Osteoblast (primary cell): ENCODE results near the gene MTF2. TPM values are rescaled to one million over a fixed set of nuclear protein-coding genes. Genes with fewer than 3 reads are reported as not detected.

Source experiments
- DNase-seq: peaks from one replicate; pipeline ENCODE4 v3.0.0; 2011; ENCODE audit warnings: low spot score, mixed read lengths; ENCODE audit not compliant: insufficient read length; ENCODE audit errors: missing footprints
- H2AFZ ChIP-seq: 2 replicates; pipeline ENCODE4 v1.6.0; 2011; ENCODE audit warnings: mild to moderate bottlenecking, low read length
- H3K27ac ChIP-seq: 2 replicates; pipeline ENCODE4 v1.5.1; 2011; ENCODE audit warnings: mild to moderate bottlenecking, low read depth, low read length, moderate library complexity
- H3K27me3 ChIP-seq: 2 replicates; pipeline ENCODE4 v1.6.0; 2012; ENCODE audit warnings: mild to moderate bottlenecking, control low read depth, inconsistent platforms, low read length, moderate library complexity; ENCODE audit not compliant: insufficient read depth
- H3K36me3 ChIP-seq: 2 replicates; pipeline ENCODE4 v1.5.1; 2011; ENCODE audit warnings: mild to moderate bottlenecking, low read length, control low read depth, moderate library complexity; ENCODE audit not compliant: insufficient read depth
- H3K4me1 ChIP-seq: 2 replicates; pipeline ENCODE4 v1.5.1; 2011; ENCODE audit warnings: mild to moderate bottlenecking, low read length, control low read depth, moderate library complexity; ENCODE audit not compliant: insufficient read depth
- H3K4me2 ChIP-seq: 2 replicates; pipeline ENCODE4 v1.6.0; 2011; ENCODE audit warnings: mild to moderate bottlenecking, low read length; ENCODE audit not compliant: insufficient read depth
- H3K4me3 ChIP-seq: fragments of 200-600 bp; sonication (generic); 3 replicates; pipeline ENCODE4 v1.5.1; 2012; ENCODE audit warnings: mild to moderate bottlenecking, low read length, inconsistent platforms; ENCODE audit not compliant: insufficient read depth
- H3K79me2 ChIP-seq: 2 replicates; pipeline ENCODE4 v1.6.0; 2012; ENCODE audit warnings: mild to moderate bottlenecking, low read length, control low read depth, inconsistent platforms; ENCODE audit not compliant: insufficient read depth
- H3K9me3 ChIP-seq: 2 replicates; pipeline ENCODE4 v1.5.1; 2011; ENCODE audit warnings: low read depth, low read length, control low read depth
- H4K20me1 ChIP-seq: 2 replicates; pipeline ENCODE4 v1.6.0; 2012; ENCODE audit warnings: mild to moderate bottlenecking, low read length, control low read depth; ENCODE audit not compliant: insufficient read depth
- CTCF ChIP-seq: IDR thresholded peaks from 2 replicates; pipeline ENCODE4 v1.5.1; 2011; ENCODE audit warnings: mild to moderate bottlenecking, low read depth, low read length, moderate library complexity; ENCODE audit errors: extremely low read depth
- total RNA-seq: library from RNA; depleted of rRNA; stranded (reverse); fragments of >200 nt; gene quantifications from 2 replicates; pipeline ENCODE4 v1.2.3, GENCODE V29; 2012

The MTF2 gene
- total RNA-seq, 1 donor: 15.9 TPM

GRCh38 chr1:93151474-93151873 lies 72.4 kb downstream of the MTF2 start:
- H3K27ac ChIP-seq: no peak overlapping the region
- H3K79me2 ChIP-seq: peaks cover 5% of the 10 kb centered on the region
- H2AFZ ChIP-seq: no peak overlapping the region
- no peak for TF ChIP-seq CTCF
- H3K4me3 ChIP-seq: no peak overlapping the region
- no peaks in the 10 kb centered on the region for H3K9me3 ChIP-seq
- peaks cover 9% of the 10 kb centered on the region for H3K4me1 ChIP-seq
- H3K27me3 ChIP-seq: no peaks in the 10 kb centered on the region
- H3K4me2 ChIP-seq: no peak overlapping the region
- no peaks in the 10 kb centered on the region for H4K20me1 ChIP-seq
- H3K36me3 ChIP-seq: peaks cover 32% of the 10 kb centered on the region
- DNase-seq: no peak

GRCh38 chr1:93152835-93153234 lies 73.8 kb downstream of the MTF2 start:
- Histone ChIP-seq H3K4me2 (no peak overlapping the region), H3K79me2 (peaks cover 8% of the 10 kb centered on the region), H3K36me3 (peaks cover 38% of the 10 kb centered on the region), H3K4me3 (no peak overlapping the region), H3K27ac (no peak overlapping the region), H4K20me1 (no peaks in the 10 kb centered on the region), H3K27me3 (no peaks in the 10 kb centered on the region), H2AFZ (no peak overlapping the region), H3K9me3 (no peaks in the 10 kb centered on the region), H3K4me1 (peaks cover 9% of the 10 kb centered on the region)
- no peak for DNase-seq
- TF ChIP-seq CTCF: no peak

DNA sequence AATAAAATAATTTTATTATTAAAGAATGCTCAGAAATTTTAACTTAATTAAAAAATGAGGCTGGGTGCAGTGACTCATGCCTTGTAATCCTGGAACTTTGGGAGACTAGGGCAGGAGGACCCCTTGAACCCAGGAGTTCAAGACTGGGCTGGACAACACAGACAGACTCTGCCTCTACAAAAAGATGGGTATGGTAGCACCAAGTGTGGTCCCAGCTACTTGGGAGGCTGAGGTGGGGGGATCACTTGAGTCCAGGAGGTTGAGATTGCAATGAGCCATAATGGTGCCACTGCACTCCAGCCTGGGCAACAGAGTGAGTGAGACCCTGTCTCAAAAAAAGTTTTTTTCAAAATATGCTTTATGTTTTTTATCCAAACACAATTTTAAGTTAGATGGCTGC lies 75.8 kb downstream of the MTF2 start:
- H4K20me1 ChIP-seq: no peaks in the 10 kb centered on the region
- H3K4me3 ChIP-seq: no peak overlapping the region
- peaks cover 16% of the 10 kb centered on the region for H3K79me2 ChIP-seq
- H2AFZ ChIP-seq: no peak overlapping the region
- DNase-seq: no peak
- peaks cover 47% of the 10 kb centered on the region for H3K36me3 ChIP-seq
- TF ChIP-seq CTCF: no peak
- H3K27ac ChIP-seq: peak overlapping the region; percentile 34
- no peak overlapping the region for H3K4me2 ChIP-seq
- H3K27me3 ChIP-seq: no peaks in the 10 kb centered on the region
- no peaks in the 10 kb centered on the region for H3K4me1 ChIP-seq
- H3K9me3 ChIP-seq: no peaks in the 10 kb centered on the region

DNA sequence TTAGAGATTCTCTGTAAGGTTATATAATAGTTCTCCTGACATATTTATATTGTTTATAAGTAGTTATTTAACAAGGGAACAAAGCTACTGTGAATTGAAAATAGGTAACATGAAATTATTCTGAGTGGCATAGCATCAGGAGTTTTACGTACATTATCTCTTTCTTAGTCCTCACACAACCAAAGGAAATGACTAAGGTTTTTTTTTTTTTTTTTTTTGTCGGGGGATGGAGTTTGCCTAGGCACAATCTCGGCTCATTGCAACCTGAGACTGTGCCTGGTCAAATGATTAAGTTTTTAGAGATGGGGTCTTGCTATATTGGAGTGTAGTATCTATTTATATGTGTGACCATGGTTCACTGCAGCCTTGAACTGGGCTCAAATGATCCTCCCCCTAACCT lies 76.3 kb downstream of the MTF2 start:
- H3K36me3 ChIP-seq: peaks cover 46% of the 10 kb centered on the region
- TF ChIP-seq CTCF: no peak

More for the DNA sequence above, 76.3 kb downstream of the MTF2 start:
- Histone ChIP-seq H3K4me1 (no peaks in the 10 kb centered on the region), H2AFZ (no peak overlapping the region), H3K79me2 (peaks cover 20% of the 10 kb centered on the region), H3K4me3 (no peak overlapping the region), H3K27ac (peak overlapping the region; percentile 34), H3K27me3 (no peaks in the 10 kb centered on the region), H4K20me1 (no peaks in the 10 kb centered on the region), H3K9me3 (no peaks in the 10 kb centered on the region), H3K4me2 (no peak overlapping the region)
- peak; percentile 14 for DNase-seq
